Mucosa of stomach (tissue), 1 donor: ENCODE data around the gene PLVAP.

Experiments
- H3K27me3 ChIP-seq: one replicate; pipeline ENCODE4 v1.7.0; 2013; ENCODE audit warnings: mild to moderate bottlenecking, low read length; ENCODE audit not compliant: control insufficient read depth, insufficient read depth
- H3K36me3 ChIP-seq: one replicate; pipeline ENCODE4 v1.7.0; 2013; ENCODE audit warnings: low read length; ENCODE audit not compliant: control insufficient read depth, insufficient read depth
- H3K4me1 ChIP-seq: one replicate; pipeline ENCODE4 v1.7.0; 2013; ENCODE audit warnings: mild to moderate bottlenecking, low read length; ENCODE audit not compliant: control insufficient read depth, insufficient read depth
- H3K4me3 ChIP-seq: one replicate; pipeline ENCODE4 v1.7.0; 2013; ENCODE audit warnings: low read length
- H3K9ac ChIP-seq: one replicate; pipeline ENCODE4 v1.7.0; 2013; ENCODE audit warnings: mild to moderate bottlenecking, low read length, moderate library complexity
- H3K9me3 ChIP-seq: one replicate; pipeline ENCODE4 v1.7.0; 2013; ENCODE audit warnings: mild to moderate bottlenecking, low read length, moderate library complexity; ENCODE audit not compliant: control insufficient read depth
- donor health status: Pancreatic carcinoma.

PLVAP gene

GRCh38 chr19:17334414-17335409, 42.4 kb downstream of the PLVAP start, which contains the start of gene ANO8:
Gene ANO8 (minus strand): TSS chr19:17334855. CDS start chr19:17334670, 185 bp downstream.
- no peaks in the 10 kb centered on the region for H3K9me3 ChIP-seq
- peaks cover 14% of the 10 kb centered on the region for H3K27me3 ChIP-seq
- H3K4me3 ChIP-seq: peak within 1 kb of the TSS; percentile 36
- H3K4me1 ChIP-seq: peaks cover 30% of the 10 kb centered on the region
- peak within 1 kb of the TSS; percentile 77 for H3K9ac ChIP-seq
- no peaks in the 10 kb centered on the region for H3K36me3 ChIP-seq

DNA sequence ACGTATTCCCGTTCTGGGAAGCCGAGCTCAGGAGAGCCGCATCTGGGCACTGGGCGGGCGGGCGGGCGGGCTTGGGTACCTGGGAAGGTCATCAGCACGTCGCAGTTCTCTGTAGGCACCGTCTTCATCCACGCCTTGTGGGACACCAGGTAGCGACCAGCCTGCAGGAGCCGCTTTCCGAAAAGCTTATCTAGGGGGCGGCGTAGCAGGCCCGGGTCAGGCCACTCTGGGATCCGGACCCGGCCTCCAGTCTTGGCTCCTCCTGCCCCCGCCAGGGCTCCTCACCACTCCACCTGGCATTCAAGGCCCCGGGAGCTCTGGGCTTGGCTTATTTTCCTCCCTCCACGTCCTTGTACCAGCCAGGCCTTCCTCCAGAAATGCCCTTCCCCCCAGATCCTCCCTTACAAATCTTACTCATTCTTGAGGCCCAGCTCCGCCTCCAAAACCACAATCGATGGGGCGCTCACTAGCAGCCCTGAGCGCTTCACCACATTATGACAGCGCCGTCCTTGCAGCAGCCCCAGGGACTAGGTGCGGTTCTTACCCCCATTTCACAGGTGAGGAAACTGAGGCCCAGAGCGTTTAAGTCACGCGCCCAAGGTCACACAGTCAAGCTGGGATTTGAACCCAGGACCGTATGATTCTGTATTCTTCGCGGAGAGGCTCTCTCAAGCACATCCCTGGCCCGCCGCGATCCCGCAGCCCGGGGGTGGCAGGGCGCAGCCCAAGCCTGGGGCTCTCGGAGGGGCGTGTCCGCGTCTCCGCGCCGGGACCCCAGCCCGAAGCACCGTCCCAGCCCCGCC, 43.3 kb downstream of the PLVAP start:
- H3K9ac ChIP-seq: peak overlapping the region; percentile 77
- no peaks in the 10 kb centered on the region for H3K9me3 ChIP-seq
- peaks cover 37% of the 10 kb centered on the region for H3K4me1 ChIP-seq
- peak overlapping the region; percentile 36 for H3K4me3 ChIP-seq
- H3K27me3 ChIP-seq: peaks cover 23% of the 10 kb centered on the region
- no peaks in the 10 kb centered on the region for H3K36me3 ChIP-seq

DNA sequence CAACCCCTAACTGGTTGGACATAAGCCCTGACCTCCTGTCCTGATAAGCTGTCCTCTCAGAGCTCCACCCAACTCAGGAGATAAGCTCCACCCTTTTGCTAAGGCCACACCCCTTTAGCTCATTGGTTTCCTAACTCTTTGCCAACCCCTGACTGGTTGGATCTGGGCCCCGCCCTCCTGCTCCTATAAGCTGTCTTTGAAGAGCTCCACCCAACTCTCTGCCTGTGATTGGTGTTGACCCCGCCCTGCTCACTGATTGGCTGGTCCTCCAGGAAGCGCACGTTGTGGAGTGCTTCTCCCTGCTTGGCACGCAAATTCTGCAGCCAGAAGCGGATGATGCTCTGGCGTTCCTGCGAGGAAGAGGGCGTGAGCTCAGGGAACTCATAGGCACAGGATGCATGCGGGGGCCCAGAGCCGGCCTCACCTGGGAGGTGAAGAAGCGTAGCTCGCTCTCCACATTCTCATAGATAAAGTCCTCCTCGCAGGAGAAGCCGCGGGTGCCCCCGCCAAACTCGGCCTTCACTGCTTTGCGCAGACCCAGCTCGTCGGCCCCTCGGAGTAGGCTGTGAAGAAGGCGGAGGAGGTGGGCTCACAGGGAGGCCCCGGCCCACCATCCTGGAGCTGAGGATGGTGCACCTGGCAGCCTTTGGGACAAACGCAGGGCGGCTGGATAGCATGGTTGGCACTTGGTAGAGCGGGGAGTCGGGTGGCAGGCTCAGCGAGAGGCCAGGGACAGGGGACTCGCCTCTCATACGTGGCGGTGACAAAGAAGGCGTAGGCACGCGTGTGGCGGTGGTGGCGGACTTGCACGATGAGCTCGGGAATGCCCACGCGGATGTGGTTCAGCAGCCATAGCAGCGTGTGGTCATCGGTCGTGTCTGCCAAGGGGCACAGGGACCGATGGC, 44.2 kb downstream of the PLVAP start:
- Histone ChIP-seq H3K4me3 (no peak overlapping the region), H3K27me3 (peaks cover 24% of the 10 kb centered on the region), H3K9me3 (no peaks in the 10 kb centered on the region), H3K4me1 (peaks cover 35% of the 10 kb centered on the region), H3K36me3 (no peaks in the 10 kb centered on the region), H3K9ac (no peak overlapping the region)

GRCh38 chr19:17332360-17332676, 44.8 kb downstream of the PLVAP start:
- Histone ChIP-seq H3K4me3 (no peak overlapping the region), H3K27me3 (peaks cover 24% of the 10 kb centered on the region), H3K9ac (no peak overlapping the region), H3K9me3 (no peaks in the 10 kb centered on the region), H3K4me1 (peaks cover 36% of the 10 kb centered on the region), H3K36me3 (no peaks in the 10 kb centered on the region)

DNA sequence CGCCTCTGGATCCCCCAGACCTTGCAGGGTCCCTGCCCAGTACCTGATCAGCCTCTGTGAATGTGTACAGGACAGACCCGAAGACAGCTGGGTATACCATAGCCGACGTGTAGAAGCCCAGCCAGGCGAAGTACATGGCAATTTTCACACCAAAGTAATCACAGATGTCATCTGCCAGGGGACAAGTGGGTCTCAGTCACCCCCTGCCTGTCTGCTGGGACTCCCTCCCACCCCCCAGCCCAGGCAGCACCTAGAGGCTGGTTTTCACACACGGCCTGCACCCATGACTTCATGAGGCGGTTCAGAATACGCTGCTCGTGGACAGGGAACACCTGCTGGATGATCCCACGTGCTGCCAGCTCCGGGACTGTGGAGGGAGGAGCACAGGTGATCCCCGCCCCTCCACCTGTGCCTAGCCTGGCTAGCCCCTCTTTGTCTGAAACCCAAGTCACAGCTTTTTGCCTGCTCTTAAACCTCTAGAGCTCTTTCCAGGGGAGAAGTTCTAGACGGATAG, 46.0 kb downstream of the PLVAP start:
- Histone ChIP-seq H3K36me3 (no peaks in the 10 kb centered on the region), H3K27me3 (peaks cover 24% of the 10 kb centered on the region), H3K4me3 (no peak overlapping the region), H3K9ac (no peak overlapping the region), H3K9me3 (no peaks in the 10 kb centered on the region), H3K4me1 (peaks cover 36% of the 10 kb centered on the region)

DNA sequence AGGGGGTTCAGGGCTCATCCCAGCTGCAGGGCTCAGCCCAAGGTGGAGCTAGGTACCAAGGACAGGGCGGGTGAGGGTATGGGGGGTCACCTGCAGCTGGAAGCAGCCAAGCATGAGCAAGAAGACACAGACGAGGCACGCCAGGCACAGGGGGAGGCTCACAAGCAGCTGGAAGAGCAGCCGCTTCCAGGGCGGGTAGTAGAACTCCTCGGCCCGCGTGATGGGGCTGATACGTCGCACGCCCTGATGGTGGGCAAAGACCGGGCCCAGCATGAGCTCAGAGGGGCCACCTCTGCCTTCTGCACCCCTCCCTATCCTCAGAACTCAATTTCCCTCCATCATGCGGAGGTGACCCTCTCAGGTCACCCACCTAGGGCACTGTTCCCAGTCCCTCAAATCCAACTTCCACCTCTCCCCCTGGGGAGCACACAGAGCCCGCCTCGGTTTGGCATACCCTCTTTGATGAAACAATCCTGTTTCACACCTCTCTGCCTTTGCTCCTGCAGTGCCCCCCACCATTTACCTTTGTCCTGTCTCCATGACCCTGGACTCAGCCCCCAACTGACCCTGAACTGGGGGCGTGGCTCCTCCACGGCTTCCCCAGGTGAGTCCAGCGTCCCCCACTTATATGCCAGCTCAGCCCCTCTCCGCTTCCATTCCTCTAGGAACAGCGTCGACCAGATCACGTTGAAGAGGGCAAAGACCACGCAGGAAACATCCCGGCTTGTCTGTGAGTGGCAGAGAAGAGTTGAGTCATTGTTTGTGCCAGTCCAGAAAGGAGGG, 46.7 kb downstream of the PLVAP start:
- Histone ChIP-seq H3K27me3 (peaks cover 24% of the 10 kb centered on the region), H3K9ac (no peak overlapping the region), H3K4me1 (peaks cover 31% of the 10 kb centered on the region), H3K36me3 (no peaks in the 10 kb centered on the region), H3K4me3 (no peak overlapping the region), H3K9me3 (no peaks in the 10 kb centered on the region)

GRCh38 chr19:17329366-17330261, 47.5 kb downstream of the PLVAP start:
- Histone ChIP-seq H3K36me3 (no peaks in the 10 kb centered on the region), H3K4me1 (peaks cover 23% of the 10 kb centered on the region), H3K9me3 (no peaks in the 10 kb centered on the region), H3K27me3 (peaks cover 24% of the 10 kb centered on the region), H3K9ac (no peak overlapping the region), H3K4me3 (no peak overlapping the region)

DNA sequence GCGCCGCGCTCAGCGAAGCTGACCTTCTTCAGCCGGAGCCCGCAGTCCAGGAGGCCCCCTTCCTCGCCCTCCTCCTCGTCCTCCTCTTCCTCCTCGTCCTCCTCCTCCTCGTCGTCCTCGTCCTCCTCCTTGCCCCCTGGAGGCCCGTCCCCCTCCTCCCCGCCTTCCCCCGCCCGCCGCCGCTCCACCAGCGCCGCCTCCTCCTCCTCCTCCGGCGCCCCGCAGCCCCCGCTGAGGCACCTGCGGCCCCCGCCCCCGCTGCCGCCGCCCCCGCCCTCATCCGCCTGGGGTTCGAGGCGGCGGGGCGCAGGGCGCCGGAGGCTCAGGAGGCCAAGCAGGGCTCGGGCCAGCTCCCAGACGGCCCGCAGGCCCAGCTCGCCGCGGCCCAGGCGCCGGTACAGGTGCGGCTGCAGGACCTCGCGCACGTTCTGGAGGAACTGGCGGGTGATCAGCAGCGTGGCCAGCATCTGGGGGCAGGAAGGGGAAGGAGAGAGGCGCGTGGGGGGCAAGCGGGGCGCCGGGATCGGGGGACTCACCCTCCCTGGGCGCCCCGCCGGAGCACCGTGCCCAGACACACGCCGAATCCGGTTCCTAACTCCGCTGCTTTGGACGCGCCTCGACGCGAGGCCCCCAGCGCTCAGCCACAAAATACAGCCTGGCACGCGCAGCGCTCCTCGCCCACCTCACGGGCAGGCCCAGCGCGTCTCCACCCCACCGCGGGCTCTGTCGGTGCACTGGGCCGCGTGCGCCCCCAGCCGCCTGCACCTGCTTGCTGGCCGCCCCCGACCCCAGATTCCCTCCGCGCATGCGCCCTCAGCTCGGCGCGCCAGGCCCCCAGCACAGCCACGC, 48.4 kb downstream of the PLVAP start:
- H3K9ac ChIP-seq: peak overlapping the region; percentile 59
- no peaks in the 10 kb centered on the region for H3K9me3 ChIP-seq
- H3K27me3 ChIP-seq: peaks cover 24% of the 10 kb centered on the region
- H3K4me3 ChIP-seq: no peak overlapping the region
- H3K4me1 ChIP-seq: peaks cover 20% of the 10 kb centered on the region
- H3K36me3 ChIP-seq: no peaks in the 10 kb centered on the region

GRCh38 chr19:17327654-17328516, 49.3 kb downstream of the PLVAP start:
- Histone ChIP-seq H3K27me3 (peaks cover 24% of the 10 kb centered on the region), H3K4me1 (peaks cover 18% of the 10 kb centered on the region), H3K9me3 (no peaks in the 10 kb centered on the region), H3K4me3 (no peak overlapping the region), H3K9ac (peak overlapping the region; percentile 59), H3K36me3 (no peaks in the 10 kb centered on the region)
